ENCODE data around the gene KRT32.

The KRT32 gene

DNA sequence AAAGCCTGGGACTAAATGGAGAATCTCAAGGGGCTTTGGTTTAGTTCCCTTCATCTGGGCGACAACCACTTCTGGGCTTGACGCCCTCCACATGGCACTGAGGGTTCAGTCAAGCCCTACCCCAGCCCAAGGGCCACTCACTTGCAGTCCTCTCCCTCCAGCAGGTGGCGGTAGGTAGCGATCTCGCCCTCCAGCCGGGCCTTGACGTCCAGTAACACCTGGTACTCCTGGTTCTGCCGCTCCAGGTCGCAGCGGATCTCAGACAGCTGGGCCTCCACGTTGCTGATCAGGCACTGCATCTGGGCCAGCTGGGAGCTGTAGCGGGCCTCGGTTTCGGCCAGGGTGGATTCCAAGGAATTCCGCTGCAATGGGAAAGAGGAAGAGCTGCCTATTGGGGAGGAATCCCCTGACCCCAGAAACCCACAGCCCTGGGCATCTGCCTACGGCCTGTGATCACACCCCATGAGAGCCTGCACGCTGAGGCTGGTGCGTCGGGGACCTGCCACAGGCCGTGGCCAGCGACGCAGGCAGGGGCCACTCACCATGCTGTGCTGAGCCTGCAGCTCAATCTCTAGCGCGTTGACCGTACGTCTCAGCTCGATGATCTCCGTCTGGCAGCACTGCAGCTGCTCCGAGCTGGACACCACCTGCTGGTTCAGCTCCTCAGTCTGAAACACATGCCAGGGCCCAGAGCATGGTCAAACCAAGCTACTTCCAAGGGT is 19.8 kb upstream of the KRT32 start:
- DNase-seq (ENCODE audit: low read depth, low spot score), result no peak
- H3K4me3 ChIP-seq, result no peak overlapping the region
- H3K9me3 ChIP-seq (ENCODE audit: low read depth, low read length), result no peaks in the 10 kb centered on the region
- no peak overlapping the region for H3K27ac ChIP-seq
- no peaks in the 10 kb centered on the region for H3K36me3 ChIP-seq (ENCODE audit: insufficient read depth, low read length)
- no peak overlapping the region for H3K9ac ChIP-seq (ENCODE audit: insufficient read length)
- TF ChIP-seq POLR2AphosphoS5 (IDR thresholded peaks at IDR 0.05; ENCODE audit: borderline replicate concordance, low read depth, low read length) (no peak), EZH2 (IDR thresholded peaks at IDR 0.05) (no peak), FOXP2 (optimal IDR thresholded peaks at IDR 0.05; ENCODE audit: control extremely low read depth, extremely low read length, insufficient read depth) (no peak)

DNA sequence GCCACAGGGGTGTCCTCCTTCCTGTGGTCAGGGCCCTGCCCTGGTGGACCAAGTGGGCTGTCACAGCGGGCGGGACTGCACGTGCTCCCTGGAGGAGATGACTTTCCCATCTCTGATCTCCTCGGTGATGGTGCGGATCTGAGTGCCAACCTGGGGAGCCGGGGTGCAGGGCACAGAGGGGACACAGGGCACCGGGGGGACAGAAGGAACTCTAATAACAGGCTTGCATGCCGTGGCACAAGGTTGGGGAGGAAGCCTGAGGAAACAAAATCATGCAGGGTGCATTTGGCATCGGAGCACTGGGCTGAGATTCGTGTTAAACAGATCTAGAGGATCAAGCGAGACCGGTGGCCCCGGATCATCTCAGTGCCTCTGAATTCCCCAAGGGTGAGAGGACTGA is 19.1 kb upstream of the KRT32 start:
- H3K36me3 ChIP-seq (ENCODE audit: insufficient read depth, low read length), result no peaks in the 10 kb centered on the region
- no peak overlapping the region for H3K27ac ChIP-seq
- DNase-seq (ENCODE audit: low read depth, low spot score), result no peak
- TF ChIP-seq EZH2 (IDR thresholded peaks at IDR 0.05), result no peak
- no peak for TF ChIP-seq POLR2AphosphoS5 (IDR thresholded peaks at IDR 0.05; ENCODE audit: borderline replicate concordance, low read depth, low read length)
- no peak for TF ChIP-seq FOXP2 (optimal IDR thresholded peaks at IDR 0.05; ENCODE audit: control extremely low read depth, extremely low read length, insufficient read depth)
- no peaks in the 10 kb centered on the region for H3K9me3 ChIP-seq (ENCODE audit: low read depth, low read length)
- no peak overlapping the region for H3K9ac ChIP-seq (ENCODE audit: insufficient read length)
- H3K4me3 ChIP-seq, result no peak overlapping the region

DNA sequence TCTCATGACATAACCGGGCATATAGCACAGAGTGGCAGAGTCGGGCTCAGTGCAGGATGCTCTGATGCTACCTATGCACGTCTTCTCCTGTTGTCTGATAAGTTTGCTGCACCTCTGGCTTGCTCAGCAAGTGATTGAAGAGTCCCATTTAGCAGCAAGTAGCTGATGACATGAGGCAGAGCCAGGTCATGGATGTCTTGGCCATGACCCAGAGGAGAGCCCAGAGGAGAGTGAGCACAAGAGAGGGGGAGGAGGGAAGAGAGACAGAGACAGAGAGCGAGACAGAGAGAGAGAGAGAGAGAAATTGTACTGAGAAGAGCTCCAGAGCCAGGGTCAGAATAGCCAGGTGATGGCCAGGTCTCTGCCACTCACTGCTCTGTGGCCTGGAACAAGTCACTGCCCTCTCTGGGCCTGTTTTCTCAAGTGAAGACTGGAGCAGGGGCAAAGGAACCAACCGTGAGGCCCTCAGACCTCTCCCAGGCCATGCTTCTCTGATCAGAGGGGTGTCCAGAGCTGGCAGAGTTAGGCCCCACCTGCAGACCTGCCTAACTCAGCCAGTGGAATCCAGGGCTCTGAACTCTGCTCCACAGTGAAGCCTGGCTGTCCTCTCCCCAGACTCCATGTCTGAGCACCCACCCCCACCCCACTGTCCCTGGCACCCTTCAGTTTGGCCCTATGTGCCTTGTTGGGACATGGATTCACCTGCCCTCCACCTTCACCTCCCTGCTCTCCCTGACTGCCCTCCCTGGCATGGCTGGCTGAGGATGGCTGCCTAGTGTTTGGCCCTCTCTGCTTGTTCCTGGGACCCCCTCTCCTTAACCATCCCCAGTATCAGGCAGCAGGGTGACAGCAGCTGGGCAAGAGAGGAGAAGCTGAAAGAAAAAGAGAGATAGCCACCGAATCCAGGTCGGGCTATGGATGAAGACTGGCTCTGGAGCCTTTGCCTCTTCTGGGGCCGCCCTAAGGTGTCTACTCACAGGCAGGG is 18.0 kb upstream of the KRT32 start:
- no peaks in the 10 kb centered on the region for H3K36me3 ChIP-seq (ENCODE audit: insufficient read depth, low read length)
- no peak for TF ChIP-seq FOXP2 (optimal IDR thresholded peaks at IDR 0.05; ENCODE audit: control extremely low read depth, extremely low read length, insufficient read depth)
- no peak for TF ChIP-seq POLR2AphosphoS5 (IDR thresholded peaks at IDR 0.05; ENCODE audit: borderline replicate concordance, low read depth, low read length)
- no peak for TF ChIP-seq EZH2 (IDR thresholded peaks at IDR 0.05)
- DNase-seq (ENCODE audit: low read depth, low spot score), result no peak
- H3K9ac ChIP-seq (ENCODE audit: insufficient read length), result no peak overlapping the region
- no peak overlapping the region for H3K27ac ChIP-seq
- no peaks in the 10 kb centered on the region for H3K9me3 ChIP-seq (ENCODE audit: low read depth, low read length)
- no peak overlapping the region for H3K4me3 ChIP-seq

DNA sequence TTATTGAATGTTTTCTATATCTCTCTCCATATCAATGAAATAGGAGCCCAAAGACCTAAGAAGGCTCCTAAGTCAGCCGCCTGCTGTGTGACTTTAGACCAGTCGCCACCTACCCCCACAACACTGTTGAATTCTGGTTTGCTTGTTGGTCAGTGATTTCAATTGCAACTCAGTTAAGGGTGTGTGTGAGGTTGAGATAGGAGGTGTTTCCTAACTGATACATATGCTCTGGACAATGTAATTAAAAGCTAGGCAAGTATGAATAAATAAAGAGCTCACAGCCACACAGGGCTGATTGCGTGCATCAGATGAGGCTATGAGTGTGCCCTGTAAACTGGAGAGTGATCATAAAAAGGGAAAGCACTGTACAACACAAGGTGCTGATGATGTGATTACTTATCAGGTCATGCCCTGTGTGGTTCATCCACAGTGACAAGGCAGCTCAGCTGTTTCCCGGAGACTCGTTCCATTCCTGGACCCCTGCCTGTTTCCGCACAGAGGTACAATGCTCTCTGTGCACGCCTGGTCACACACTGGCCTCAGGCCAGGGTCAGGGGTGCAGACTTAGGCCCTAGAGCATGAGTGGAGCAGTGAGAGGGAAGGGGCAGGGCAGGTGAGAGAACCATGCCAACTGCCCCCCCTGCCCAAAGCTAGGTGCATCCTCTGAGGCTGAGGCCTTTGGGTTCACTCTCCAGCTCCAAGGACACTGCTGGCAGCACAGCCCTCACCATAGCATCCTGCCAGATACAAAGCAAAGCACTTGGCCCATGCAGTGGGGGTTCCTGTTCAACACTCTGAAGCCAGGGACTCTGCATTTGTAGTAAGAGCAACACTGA is 17.0 kb upstream of the KRT32 start:
- no peak for TF ChIP-seq EZH2 (IDR thresholded peaks at IDR 0.05)
- no peak for TF ChIP-seq POLR2AphosphoS5 (IDR thresholded peaks at IDR 0.05; ENCODE audit: borderline replicate concordance, low read depth, low read length)
- no peak for TF ChIP-seq FOXP2 (optimal IDR thresholded peaks at IDR 0.05; ENCODE audit: control extremely low read depth, extremely low read length, insufficient read depth)
- no peak overlapping the region for H3K9ac ChIP-seq (ENCODE audit: insufficient read length)
- no peak overlapping the region for H3K4me3 ChIP-seq
- no peak for DNase-seq (ENCODE audit: low read depth, low spot score)
- no peaks in the 10 kb centered on the region for H3K9me3 ChIP-seq (ENCODE audit: low read depth, low read length)
- H3K27ac ChIP-seq, result no peak overlapping the region
- H3K36me3 ChIP-seq (ENCODE audit: insufficient read depth, low read length), result no peaks in the 10 kb centered on the region

- no peaks in the 10 kb centered on the region for H3K36me3 ChIP-seq (ENCODE audit: insufficient read depth, low read length)
- no peak overlapping the region for H3K9ac ChIP-seq (ENCODE audit: insufficient read length)
- no peak overlapping the region for H3K4me3 ChIP-seq
- no peak for DNase-seq (ENCODE audit: low read depth, low spot score)
- H3K27ac ChIP-seq, result no peak overlapping the region
- H3K9me3 ChIP-seq (ENCODE audit: low read depth, low read length), result no peaks in the 10 kb centered on the region
- TF ChIP-seq POLR2AphosphoS5 (IDR thresholded peaks at IDR 0.05; ENCODE audit: borderline replicate concordance, low read depth, low read length), result no peak
- no peak for TF ChIP-seq FOXP2 (optimal IDR thresholded peaks at IDR 0.05; ENCODE audit: control extremely low read depth, extremely low read length, insufficient read depth)
- no peak for TF ChIP-seq EZH2 (IDR thresholded peaks at IDR 0.05)
These were observed 16.3 kb upstream of the KRT32 start for GRCh38 chr17:41483531-41483930.

GRCh38 chr17:41481036-41481435 is 13.8 kb upstream of the KRT32 start, which contains the start of gene KRT35:
Gene KRT35 (minus strand): TSS chr17:41481151. CDS start chr17:41481097, 54 bp downstream.
- H3K27ac ChIP-seq, result no peak within 1 kb of the TSS
- TF ChIP-seq POLR2AphosphoS5 (IDR thresholded peaks at IDR 0.05; ENCODE audit: borderline replicate concordance, low read depth, low read length) (no peak), FOXP2 (optimal IDR thresholded peaks at IDR 0.05; ENCODE audit: control extremely low read depth, extremely low read length, insufficient read depth) (no peak), EZH2 (IDR thresholded peaks at IDR 0.05) (no peak)
- H3K4me3 ChIP-seq, result no peak within 1 kb of the TSS
- H3K9ac ChIP-seq (ENCODE audit: insufficient read length), result no peak within 1 kb of the TSS
- no peaks in the 10 kb centered on the region for H3K9me3 ChIP-seq (ENCODE audit: low read depth, low read length)
- DNase-seq (ENCODE audit: low read depth, low spot score), result no peak
- H3K36me3 ChIP-seq (ENCODE audit: insufficient read depth, low read length), result no peaks in the 10 kb centered on the region

GRCh38 chr17:41480581-41480980 is 13.4 kb upstream of the KRT32 start:
- Histone ChIP-seq H3K4me3 (no peak overlapping the region), H3K36me3 (ENCODE audit: insufficient read depth, low read length) (no peaks in the 10 kb centered on the region), H3K9ac (ENCODE audit: insufficient read length) (no peak overlapping the region), H3K9me3 (ENCODE audit: low read depth, low read length) (no peaks in the 10 kb centered on the region), H3K27ac (no peak overlapping the region)
- DNase-seq (ENCODE audit: low read depth, low spot score), result no peak
- no peak for TF ChIP-seq FOXP2 (optimal IDR thresholded peaks at IDR 0.05; ENCODE audit: control extremely low read depth, extremely low read length, insufficient read depth)
- TF ChIP-seq EZH2 (IDR thresholded peaks at IDR 0.05), result no peak
- no peak for TF ChIP-seq POLR2AphosphoS5 (IDR thresholded peaks at IDR 0.05; ENCODE audit: borderline replicate concordance, low read depth, low read length)
